GM19438 (cell line): ENCODE data around the gene SLC36A1.
A peak's percentile ranks its signal among the peaks of the same experiment; 100 is the strongest.

Experiments
- ATAC-seq: cut with Tn5 transposase; IDR thresholded peaks from one replicate; pipeline ENCODE4 v1.9.1; 2021; ENCODE audit warnings: low read depth; ENCODE audit not compliant: unreplicated experiment

The SLC36A1 gene

GRCh38 chr5:151523335-151523734 lies 75.9 kb downstream of the SLC36A1 start:
- peak; percentile 85 for ATAC-seq

DNA sequence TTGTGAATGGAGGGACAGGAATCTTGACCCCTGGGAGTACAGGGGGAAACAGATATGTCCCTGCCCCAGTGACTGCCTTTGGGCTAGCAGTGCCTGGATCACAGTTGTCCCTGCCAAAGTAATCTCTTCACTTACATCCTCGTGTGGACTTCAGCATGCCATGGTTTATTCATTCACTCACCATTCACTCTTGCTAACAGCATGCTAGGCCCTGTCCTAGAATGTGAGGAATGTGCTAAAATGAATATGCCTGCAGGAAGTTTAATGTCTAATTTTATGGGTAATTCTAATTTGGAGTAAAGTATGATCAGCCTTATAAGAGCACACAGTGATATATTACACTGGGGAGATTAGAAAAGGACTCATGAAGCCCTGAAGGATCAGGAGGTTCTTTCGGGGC lies 80.8 kb downstream of the SLC36A1 start:
- ATAC-seq = no peak

DNA sequence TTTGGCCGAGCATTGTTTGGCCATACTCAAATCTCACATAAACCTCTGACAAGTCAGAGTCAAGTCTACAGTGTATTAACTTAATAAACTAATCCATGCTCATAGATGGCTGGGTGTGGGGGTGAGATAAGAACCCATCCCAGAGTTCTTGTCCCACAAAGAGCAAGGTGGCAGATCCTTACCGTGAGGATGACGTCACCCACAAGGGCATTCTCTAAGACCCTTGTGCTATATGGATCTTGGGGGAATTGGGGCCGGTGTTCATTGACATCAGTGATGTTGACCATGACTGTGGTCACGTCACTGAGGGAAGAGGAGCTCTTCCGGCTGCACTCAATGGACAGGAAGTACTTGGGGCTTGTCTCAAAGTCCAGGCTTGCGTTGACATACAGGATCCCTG lies 81.6 kb downstream of the SLC36A1 start:
- ATAC-seq = no peak

DNA sequence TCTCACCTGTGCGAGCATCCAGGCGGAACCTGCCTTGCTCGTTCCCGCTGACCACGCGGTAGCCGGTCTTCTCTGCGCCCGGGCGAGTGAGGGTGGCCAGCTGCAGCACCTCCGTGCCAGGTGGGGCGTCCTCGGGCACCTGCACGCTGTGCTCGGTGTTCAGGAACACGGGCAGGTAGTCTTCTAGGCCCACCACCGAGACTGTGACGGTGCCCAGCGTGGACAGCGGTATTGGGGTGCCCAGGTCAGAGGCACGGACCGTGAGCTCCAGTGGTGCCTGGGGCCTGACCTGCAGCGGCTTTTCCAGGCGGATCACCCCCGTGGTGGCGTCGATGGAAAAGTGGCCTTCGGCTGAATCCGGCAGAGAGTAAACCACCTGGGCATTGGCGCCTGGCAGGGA lies 84.2 kb downstream of the SLC36A1 start:
- ATAC-seq = no peak

DNA sequence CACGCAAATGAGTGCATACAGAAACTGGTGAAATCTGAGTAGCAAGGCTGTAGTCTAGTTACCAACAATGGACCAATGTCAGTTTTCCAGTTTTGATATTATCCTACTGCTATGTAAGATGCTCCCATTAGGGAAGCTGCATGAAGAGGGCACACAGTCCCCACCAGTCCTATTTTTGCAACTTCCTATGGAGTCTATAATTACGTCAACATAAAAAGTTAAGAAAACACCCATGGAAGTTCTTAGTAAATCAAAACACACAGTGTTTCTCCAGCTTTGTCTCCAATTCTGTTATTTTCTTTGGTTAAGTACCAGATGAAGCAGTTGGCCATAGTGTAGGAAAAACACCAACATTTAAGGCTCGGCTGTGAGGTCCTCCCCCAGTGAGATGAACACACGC lies 85.0 kb downstream of the SLC36A1 start:
- ATAC-seq = no peak

DNA sequence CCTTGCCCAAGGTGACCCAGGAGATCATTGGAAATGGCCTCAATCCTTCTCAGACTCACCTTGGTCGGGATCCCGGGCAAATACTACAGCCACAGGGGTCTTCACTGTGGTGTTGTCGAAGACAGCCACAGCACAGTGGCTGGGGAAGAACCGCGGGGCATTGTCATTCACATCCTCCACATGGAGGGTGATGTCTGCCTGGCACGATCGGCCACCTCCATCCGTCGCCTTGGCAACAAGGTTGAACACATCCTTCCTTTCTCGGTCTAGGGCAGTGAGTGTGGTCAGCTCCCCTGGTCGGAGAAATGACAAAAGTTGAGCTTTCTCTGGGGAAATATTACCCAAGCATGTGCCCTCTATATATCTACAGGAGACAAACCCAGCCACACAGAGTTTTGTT lies 86.9 kb downstream of the SLC36A1 start:
- ATAC-seq = no peak

GRCh38 chr5:151537044-151537443 lies 89.6 kb downstream of the SLC36A1 start:
- no peak for ATAC-seq

- ATAC-seq = no peak
These were observed 94.2 kb downstream of the SLC36A1 start for GRCh38 chr5:151541571-151541970.
